ENCODE data around the gene RBFOX2. TPM values are rescaled to one million over a fixed set of nuclear protein-coding genes. Genes with fewer than 3 reads are reported as not detected.
"Not testable (repeated sequence)": the region's sequence is repeated elsewhere in the genome, so short reads cannot be mapped to it uniquely, and the experiment has no call there.

RBFOX2 gene
- total RNA-seq, 1 donor from 2014 or later, result 200 TPM

GRCh38 chr22:36026741-36027140 lies 1.9 kb downstream of the RBFOX2 start:
- H3K9me3 ChIP-seq (ENCODE audit: control insufficient read depth in 3 of 3, low read length in 3 of 3), result no peaks in the 10 kb centered on the region

GRCh38 chr22:36022697-36023096 lies 5.9 kb downstream of the RBFOX2 start:
- peak overlapping the region; percentile 36 for H3K27ac ChIP-seq (ENCODE audit: low read depth, low read length)
- H3K9ac ChIP-seq (ENCODE audit: low read depth in 1 of 3, low read length in 3 of 3), result no peak overlapping the region

More at GRCh38 chr22:36026741-36027140, 1.9 kb downstream of the RBFOX2 start:
- Histone ChIP-seq H3K27me3 (ENCODE audit: control insufficient read depth in 3 of 3, insufficient read depth in 3 of 3, low read length in 3 of 3) (no peaks in the 10 kb centered on the region), H3K9ac (ENCODE audit: low read depth in 1 of 3, low read length in 3 of 3) (no peak overlapping the region), H3K36me3 (ENCODE audit: control insufficient read depth in 3 of 3, insufficient read depth in 3 of 3, low read length in 3 of 3) (no peaks in the 10 kb centered on the region), H3K4me1 (ENCODE audit: control insufficient read depth in 3 of 3, insufficient read depth in 3 of 3, low read length in 3 of 3) (peaks cover 12 to 34% (median 22%) of the 10 kb centered on the region in 3 donors), H3K27ac (ENCODE audit: low read depth, low read length) (no peak overlapping the region), H3K4me3 (ENCODE audit: low read length in 3 of 3) (peak overlapping the region in 2 of 3 donors; percentile 68 to 85)

GRCh38 chr22:36022162-36022561 lies 6.5 kb downstream of the RBFOX2 start:
- peak overlapping the region; percentile 36 for H3K27ac ChIP-seq (ENCODE audit: low read depth, low read length)
- H3K4me3 ChIP-seq (ENCODE audit: low read length in 3 of 3), result no peak overlapping the region
- H3K27me3 ChIP-seq (ENCODE audit: control insufficient read depth in 3 of 3, insufficient read depth in 3 of 3, low read length in 3 of 3), result no peaks in the 10 kb centered on the region
- no peaks in the 10 kb centered on the region for H3K9me3 ChIP-seq (ENCODE audit: control insufficient read depth in 3 of 3, low read length in 3 of 3)
- H3K36me3 ChIP-seq (ENCODE audit: control insufficient read depth in 3 of 3, insufficient read depth in 3 of 3, low read length in 3 of 3), result no peaks in the 10 kb centered on the region
- no peak overlapping the region for H3K9ac ChIP-seq (ENCODE audit: low read depth in 1 of 3, low read length in 3 of 3)
- H3K4me1 ChIP-seq (ENCODE audit: control insufficient read depth in 3 of 3, insufficient read depth in 3 of 3, low read length in 3 of 3), result peaks cover 9 to 28% (median 12%) of the 10 kb centered on the region in 3 donors

More at GRCh38 chr22:36022697-36023096, 5.9 kb downstream of the RBFOX2 start:
- no peak overlapping the region for H3K4me3 ChIP-seq (ENCODE audit: low read length in 3 of 3)
- H3K4me1 ChIP-seq (ENCODE audit: control insufficient read depth in 3 of 3, insufficient read depth in 3 of 3, low read length in 3 of 3), result peaks cover 13 to 31% (median 16%) of the 10 kb centered on the region in 3 donors
- H3K36me3 ChIP-seq (ENCODE audit: control insufficient read depth in 3 of 3, insufficient read depth in 3 of 3, low read length in 3 of 3), result no peaks in the 10 kb centered on the region
- H3K9me3 ChIP-seq (ENCODE audit: control insufficient read depth in 3 of 3, low read length in 3 of 3), result no peaks in the 10 kb centered on the region
- no peaks in the 10 kb centered on the region for H3K27me3 ChIP-seq (ENCODE audit: control insufficient read depth in 3 of 3, insufficient read depth in 3 of 3, low read length in 3 of 3)

GRCh38 chr22:36021606-36022153 lies 6.9 kb downstream of the RBFOX2 start:
- H3K27me3 ChIP-seq (ENCODE audit: control insufficient read depth in 3 of 3, insufficient read depth in 3 of 3, low read length in 3 of 3), result no peaks in the 10 kb centered on the region
- no peak overlapping the region for H3K9ac ChIP-seq (ENCODE audit: low read depth in 1 of 3, low read length in 3 of 3)
- peaks cover 9 to 24% (median 9%) of the 10 kb centered on the region in 3 donors for H3K4me1 ChIP-seq (ENCODE audit: control insufficient read depth in 3 of 3, insufficient read depth in 3 of 3, low read length in 3 of 3)
- peak overlapping the region; percentile 1 for H3K27ac ChIP-seq (ENCODE audit: low read depth, low read length)
- no peaks in the 10 kb centered on the region for H3K36me3 ChIP-seq (ENCODE audit: control insufficient read depth in 3 of 3, insufficient read depth in 3 of 3, low read length in 3 of 3)
- H3K9me3 ChIP-seq (ENCODE audit: control insufficient read depth in 3 of 3, low read length in 3 of 3), result no peaks in the 10 kb centered on the region
- H3K4me3 ChIP-seq (ENCODE audit: low read length in 3 of 3), result no peak overlapping the region

GRCh38 chr22:36020865-36021264 lies 7.8 kb downstream of the RBFOX2 start:
- H3K9ac ChIP-seq (ENCODE audit: low read depth in 1 of 3, low read length in 3 of 3); H3K27ac ChIP-seq (ENCODE audit: low read depth, low read length); H3K4me3 ChIP-seq (ENCODE audit: low read length in 3 of 3); H3K9me3 ChIP-seq (ENCODE audit: control insufficient read depth in 3 of 3, low read length in 3 of 3); H3K36me3 ChIP-seq (ENCODE audit: control insufficient read depth in 3 of 3, insufficient read depth in 3 of 3, low read length in 3 of 3); H3K27me3 ChIP-seq (ENCODE audit: control insufficient read depth in 3 of 3, insufficient read depth in 3 of 3, low read length in 3 of 3): not testable (repeated sequence)
- peaks cover 7 to 18% (median 9%) of the 10 kb centered on the region in 3 donors for H3K4me1 ChIP-seq (ENCODE audit: control insufficient read depth in 3 of 3, insufficient read depth in 3 of 3, low read length in 3 of 3)

- H3K27ac ChIP-seq (ENCODE audit: low read depth, low read length), result no peak overlapping the region
- no peak overlapping the region for H3K4me3 ChIP-seq (ENCODE audit: low read length in 3 of 3)
- no peaks in the 10 kb centered on the region for H3K9me3 ChIP-seq (ENCODE audit: control insufficient read depth in 3 of 3, low read length in 3 of 3)
- H3K4me1 ChIP-seq (ENCODE audit: control insufficient read depth in 3 of 3, insufficient read depth in 3 of 3, low read length in 3 of 3), result peaks cover 5 to 15% (median 9%) of the 10 kb centered on the region in 3 donors
- no peaks in the 10 kb centered on the region for H3K27me3 ChIP-seq (ENCODE audit: control insufficient read depth in 3 of 3, insufficient read depth in 3 of 3, low read length in 3 of 3)
- H3K36me3 ChIP-seq (ENCODE audit: control insufficient read depth in 3 of 3, insufficient read depth in 3 of 3, low read length in 3 of 3), result no peaks in the 10 kb centered on the region
- H3K9ac ChIP-seq (ENCODE audit: low read depth in 1 of 3, low read length in 3 of 3), result no peak overlapping the region
Observed at GRCh38 chr22:36017651-36018091, 11.0 kb downstream of the RBFOX2 start.

GRCh38 chr22:36016684-36017083 lies 11.9 kb downstream of the RBFOX2 start:
- Histone ChIP-seq H3K27ac (ENCODE audit: low read depth, low read length) (no peak overlapping the region), H3K9ac (ENCODE audit: low read depth in 1 of 3, low read length in 3 of 3) (no peak overlapping the region), H3K4me3 (ENCODE audit: low read length in 3 of 3) (no peak overlapping the region), H3K9me3 (ENCODE audit: control insufficient read depth in 3 of 3, low read length in 3 of 3) (no peaks in the 10 kb centered on the region), H3K36me3 (ENCODE audit: control insufficient read depth in 3 of 3, insufficient read depth in 3 of 3, low read length in 3 of 3) (no peaks in the 10 kb centered on the region), H3K27me3 (ENCODE audit: control insufficient read depth in 3 of 3, insufficient read depth in 3 of 3, low read length in 3 of 3) (no peaks in the 10 kb centered on the region), H3K4me1 (ENCODE audit: control insufficient read depth in 3 of 3, insufficient read depth in 3 of 3, low read length in 3 of 3) (peaks cover 2 to 9% (median 6%) of the 10 kb centered on the region in 3 donors)

GRCh38 chr22:36015811-36016529 lies 12.7 kb downstream of the RBFOX2 start:
- H3K9ac ChIP-seq (ENCODE audit: low read depth in 1 of 3, low read length in 3 of 3), result no peak overlapping the region
- no peak overlapping the region for H3K27ac ChIP-seq (ENCODE audit: low read depth, low read length)
- no peaks in the 10 kb centered on the region for H3K27me3 ChIP-seq (ENCODE audit: control insufficient read depth in 3 of 3, insufficient read depth in 3 of 3, low read length in 3 of 3)
- H3K4me3 ChIP-seq (ENCODE audit: low read length in 3 of 3), result no peak overlapping the region
- no peaks in the 10 kb centered on the region for H3K36me3 ChIP-seq (ENCODE audit: control insufficient read depth in 3 of 3, insufficient read depth in 3 of 3, low read length in 3 of 3)
- peaks cover 0 to 11% (median 4%) of the 10 kb centered on the region in 3 donors for H3K4me1 ChIP-seq (ENCODE audit: control insufficient read depth in 3 of 3, insufficient read depth in 3 of 3, low read length in 3 of 3)
- H3K9me3 ChIP-seq (ENCODE audit: control insufficient read depth in 3 of 3, low read length in 3 of 3), result no peaks in the 10 kb centered on the region

- peaks cover 3 to 17% (median 9%) of the 10 kb centered on the region in 3 donors for H3K4me1 ChIP-seq (ENCODE audit: control insufficient read depth in 3 of 3, insufficient read depth in 3 of 3, low read length in 3 of 3)
Observed at GRCh38 chr22:36015155-36015810, 13.3 kb downstream of the RBFOX2 start.

More at GRCh38 chr22:36015155-36015810, 13.3 kb downstream of the RBFOX2 start:
- H3K27ac ChIP-seq (ENCODE audit: low read depth, low read length), result no peak overlapping the region
- H3K9ac ChIP-seq (ENCODE audit: low read depth in 1 of 3, low read length in 3 of 3), result no peak overlapping the region
- H3K4me3 ChIP-seq (ENCODE audit: low read length in 3 of 3), result no peak overlapping the region
- H3K9me3 ChIP-seq (ENCODE audit: control insufficient read depth in 3 of 3, low read length in 3 of 3), result no peaks in the 10 kb centered on the region
- no peaks in the 10 kb centered on the region for H3K36me3 ChIP-seq (ENCODE audit: control insufficient read depth in 3 of 3, insufficient read depth in 3 of 3, low read length in 3 of 3)
- H3K27me3 ChIP-seq (ENCODE audit: control insufficient read depth in 3 of 3, insufficient read depth in 3 of 3, low read length in 3 of 3), result no peaks in the 10 kb centered on the region
